ENCODE measurements around the gene MEI1.

GRCh38 chr22:41725510-41726110 is 26.3 kb downstream of the MEI1 start:
- TF ChIP-seq, protein P1, sequence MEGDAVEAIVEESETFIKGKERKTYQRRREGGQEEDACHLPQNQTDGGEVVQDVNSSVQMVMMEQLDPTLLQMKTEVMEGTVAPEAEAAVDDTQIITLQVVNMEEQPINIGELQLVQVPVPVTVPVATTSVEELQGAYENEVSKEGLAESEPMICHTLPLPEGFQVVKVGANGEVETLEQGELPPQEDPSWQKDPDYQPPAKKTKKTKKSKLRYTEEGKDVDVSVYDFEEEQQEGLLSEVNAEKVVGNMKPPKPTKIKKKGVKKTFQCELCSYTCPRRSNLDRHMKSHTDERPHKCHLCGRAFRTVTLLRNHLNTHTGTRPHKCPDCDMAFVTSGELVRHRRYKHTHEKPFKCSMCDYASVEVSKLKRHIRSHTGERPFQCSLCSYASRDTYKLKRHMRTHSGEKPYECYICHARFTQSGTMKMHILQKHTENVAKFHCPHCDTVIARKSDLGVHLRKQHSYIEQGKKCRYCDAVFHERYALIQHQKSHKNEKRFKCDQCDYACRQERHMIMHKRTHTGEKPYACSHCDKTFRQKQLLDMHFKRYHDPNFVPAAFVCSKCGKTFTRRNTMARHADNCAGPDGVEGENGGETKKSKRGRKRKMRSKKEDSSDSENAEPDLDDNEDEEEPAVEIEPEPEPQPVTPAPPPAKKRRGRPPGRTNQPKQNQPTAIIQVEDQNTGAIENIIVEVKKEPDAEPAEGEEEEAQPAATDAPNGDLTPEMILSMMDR (IDR thresholded peaks at IDR 0.05; ENCODE audit: insufficient read depth, low read length): no peak
- no peak for TF ChIP-seq POLR2AphosphoS5 (IDR thresholded peaks at IDR 0.05; ENCODE audit: low read depth)
- no peak for TF ChIP-seq REST (IDR thresholded peaks at IDR 0.05; ENCODE audit: insufficient replicate concordance, low read depth)
- no peak for TF ChIP-seq SPI1 (IDR thresholded peaks at IDR 0.05; ENCODE audit: borderline replicate concordance, low read depth)
- no peak for TF ChIP-seq GABPA (IDR thresholded peaks at IDR 0.05; ENCODE audit: low read depth)

Measured in HL-60 (cell line).